ENCODE data around the gene TAP1.
"Not testable (repeated sequence)": the region's sequence is repeated elsewhere in the genome, so short reads cannot be mapped to it uniquely, and the experiment has no call there.

The TAP1 gene

GRCh38 chr6:32887616-32888015 lies 34.1 kb upstream of the TAP1 start:
- H3K4me3 ChIP-seq (ENCODE audit: low read depth, low read length), result no peak overlapping the region
- DNase-seq (ENCODE audit: low read depth, low spot score), result no peak
- no peak for TF ChIP-seq CTCF (IDR thresholded peaks at IDR 0.05; ENCODE audit: low read depth, low read length)
- in situ Hi-C loops (cut with HindIII; ENCODE audit: low sequenced_read_pairs), result no loop called here

- peak; percentile 66 for DNase-seq (ENCODE audit: low read depth, low spot score)
- no peak overlapping the region for H3K4me3 ChIP-seq (ENCODE audit: low read depth, low read length)
- in situ Hi-C loops (cut with HindIII; ENCODE audit: low sequenced_read_pairs), result no loop called here
- no peak for TF ChIP-seq CTCF (IDR thresholded peaks at IDR 0.05; ENCODE audit: low read depth, low read length)
Observed at GRCh38 chr6:32886681-32887383, 33.3 kb upstream of the TAP1 start.

GRCh38 chr6:32885698-32886286 lies 32.3 kb upstream of the TAP1 start:
- TF ChIP-seq CTCF (IDR thresholded peaks at IDR 0.05; ENCODE audit: low read depth, low read length), result peak; percentile 34
- H3K4me3 ChIP-seq (ENCODE audit: low read depth, low read length), result no peak overlapping the region
- in situ Hi-C loops (cut with HindIII; ENCODE audit: low sequenced_read_pairs), result no loop called here
- peak; percentile 80 for DNase-seq (ENCODE audit: low read depth, low spot score)

GRCh38 chr6:32883789-32884188 lies 30.3 kb upstream of the TAP1 start:
- H3K4me3 ChIP-seq (ENCODE audit: low read depth, low read length), result no peak overlapping the region
- DNase-seq (ENCODE audit: low read depth, low spot score), result no peak
- in situ Hi-C loops (cut with HindIII; ENCODE audit: low sequenced_read_pairs), result no loop called here
- no peak for TF ChIP-seq CTCF (IDR thresholded peaks at IDR 0.05; ENCODE audit: low read depth, low read length)

GRCh38 chr6:32882879-32883250 lies 29.4 kb upstream of the TAP1 start:
- H3K4me3 ChIP-seq (ENCODE audit: low read depth, low read length), result no peak overlapping the region
- DNase-seq (ENCODE audit: low read depth, low spot score), result no peak
- in situ Hi-C loops (cut with HindIII; ENCODE audit: low sequenced_read_pairs), result no loop called here
- TF ChIP-seq CTCF (IDR thresholded peaks at IDR 0.05; ENCODE audit: low read depth, low read length), result no peak

GRCh38 chr6:32880962-32881361 lies 27.5 kb upstream of the TAP1 start:
- DNase-seq (ENCODE audit: low read depth, low spot score); in situ Hi-C loops (cut with HindIII; ENCODE audit: low sequenced_read_pairs); H3K4me3 ChIP-seq (ENCODE audit: low read depth, low read length): not testable (repeated sequence)

GRCh38 chr6:32879691-32880090 lies 26.2 kb upstream of the TAP1 start:
- H3K4me3 ChIP-seq (ENCODE audit: low read depth, low read length), result no peak overlapping the region
- no peak for TF ChIP-seq CTCF (IDR thresholded peaks at IDR 0.05; ENCODE audit: low read depth, low read length)
- in situ Hi-C loops (cut with HindIII; ENCODE audit: low sequenced_read_pairs), result no loop called here
- DNase-seq (ENCODE audit: low read depth, low spot score), result no peak

Data from astrocyte of the spinal cord (primary cell).